GM12878 (cell line): Measurements from ENCODE around the gene CHCHD6. TPM values are rescaled to one million over a fixed set of nuclear protein-coding genes. Genes with fewer than 3 reads are reported as not detected.

Experiments used
- ATAC-seq: fragments of 200-7000 bp; cut with Tn5 transposase; 3 replicates; pipeline ENCODE4 v1.9.1; 2020; ENCODE audit warnings: mild to moderate bottlenecking, moderate library complexity
- BruUV-seq: library from RNA; stranded (reverse); fragments of 400-500 nt; replicated peaks from 2 replicates; lab custom pipeline; 2021; lab: Mats Ljungman, UMichigan
- CTCF ChIA-PET: fragments of 300-600 bp; sonication (Branson Sonifier 250); formaldehyde crosslinking; extraction: SDS; loops from one replicate; lab custom pipeline; 2021; ENCODE audit warnings: inconsistent platforms; lab: Yijun Ruan, JAX
- POLR2A ChIA-PET: fragments of 350-600 bp; formaldehyde crosslinking; extraction: SDS; loops from one replicate; lab custom pipeline; 2021; ENCODE audit warnings: inconsistent platforms; lab: Charles Lee
- RAD21 ChIA-PET: fragments of 300-600 bp; sonication (Branson Sonifier 250); formaldehyde crosslinking; loops from one replicate; lab custom pipeline; 2023; ENCODE audit warnings: antibody characterized with exemption; ENCODE audit not compliant: unreplicated experiment; lab: Charles Lee
- SMC1A ChIA-PET: fragments of 300-600 bp; sonication (Branson Sonifier 250); formaldehyde crosslinking; loops from one replicate; lab custom pipeline; 2023; ENCODE audit not compliant: unreplicated experiment, uncharacterized antibody; lab: Charles Lee
- DNase-seq: peaks from one replicate; pipeline ENCODE4 v3.0.0-alpha.2; 2011; ENCODE audit warnings: low read depth, low spot score
- FAIRE-seq: peaks from 3 replicates; lab custom pipeline; 2011; peaks lifted over from hg19 to GRCh38; lab: Jason Lieb, UNC
- H2AFZ ChIP-seq: 2 replicates; pipeline ENCODE4 v1.6.0; 2011; ENCODE audit warnings: low read depth, low read length, control low read depth; ENCODE audit not compliant: control insufficient read depth
- H3K27ac ChIP-seq: 2 replicates; pipeline ENCODE4 v1.5.1; 2011; ENCODE audit warnings: control low read depth; ENCODE audit not compliant: control insufficient read depth, insufficient read depth
- H3K27me3 ChIP-seq, 2 experiments: replicated peaks in 1 of 2; 2 replicates each; pipeline versions ENCODE4 v1.6.0 to v1.6.1; 2011; ENCODE audit warnings: low read length in 1 of 2; ENCODE audit not compliant: control insufficient read depth in 2 of 2, insufficient read depth in 2 of 2
- H3K36me3 ChIP-seq, 2 experiments: 2 replicates each; pipeline ENCODE4 v1.5.1; 2011; ENCODE audit warnings: low read length in 1 of 2; ENCODE audit not compliant: control insufficient read depth in 2 of 2, insufficient read depth in 2 of 2
- H3K4me1 ChIP-seq: 2 replicates; pipeline ENCODE4 v1.6.1; 2011; ENCODE audit warnings: mild to moderate bottlenecking, low read length, moderate library complexity, mixed read lengths; ENCODE audit not compliant: control insufficient read depth, insufficient read depth
- H3K4me2 ChIP-seq: 2 replicates; pipeline ENCODE4 v1.6.0; 2011; ENCODE audit warnings: control low read depth; ENCODE audit not compliant: control insufficient read depth, insufficient read depth
- H3K4me3 ChIP-seq: fragments of 200-600 bp; sonication (generic); 2 replicates; pipeline ENCODE4 v1.5.1; 2016
- H3K79me2 ChIP-seq: 2 replicates; pipeline ENCODE4 v1.6.0; 2011; ENCODE audit warnings: low read length; ENCODE audit not compliant: control insufficient read depth, insufficient read depth
- H3K9ac ChIP-seq: 2 replicates; pipeline ENCODE4 v1.8.0; 2011; ENCODE audit warnings: low read length, control low read depth, mixed read lengths; ENCODE audit not compliant: control insufficient read depth, insufficient read depth
- H3K9me3 ChIP-seq: replicated peaks from 3 replicates; pipeline ENCODE4 v1.5.1; 2011; ENCODE audit warnings: mild to moderate bottlenecking, low read length; ENCODE audit not compliant: control insufficient read depth, insufficient read depth
- H4K20me1 ChIP-seq: 2 replicates; pipeline ENCODE4 v1.6.0; 2011; ENCODE audit not compliant: control insufficient read depth, insufficient read depth
- ATF2 ChIP-seq: IDR thresholded peaks from 2 replicates; pipeline ENCODE4 v1.6.1; 2012; ENCODE audit warnings: low read length, inconsistent platforms
- E2F8 ChIP-seq: fragments of 450-650 bp; IDR thresholded peaks from 2 replicates; pipeline ENCODE4 v1.6.1; 2018; ENCODE audit warnings: mild to moderate bottlenecking, low read depth, moderate library complexity; ENCODE audit not compliant: partially characterized antibody
- MEF2A ChIP-seq: IDR thresholded peaks from 2 replicates; pipeline ENCODE4 v1.6.1; 2011; ENCODE audit warnings: low read depth, mild to moderate bottlenecking, low read length, moderate library complexity; ENCODE audit not compliant: insufficient read depth
- ZBTB11 ChIP-seq: fragments of 450-650 bp; formaldehyde crosslinking; IDR thresholded peaks from 2 replicates; pipeline ENCODE4 v1.5.0; 2022; ENCODE audit warnings: mild to moderate bottlenecking, missing genetic modification characterization
- ZBTB40 ChIP-seq: fragments of 450-650 bp; IDR thresholded peaks from 2 replicates; pipeline ENCODE4 v1.6.1; 2016; ENCODE audit warnings: mild to moderate bottlenecking, moderate library complexity, borderline replicate concordance
- WGBS: methylation state at CpG from one replicate; pipeline ENCODE4 v1.1.6; 2016; ENCODE audit warnings: low lambda C conversion rate; ENCODE audit not compliant: insufficient replicate concordance, insufficient coverage; ENCODE audit errors: missing lambda C conversion rate; 5-methylcytosine and 5-hydroxymethylcytosine counted together
- in situ Hi-C: fragments of 300-500 bp; cut with MboI; formaldehyde crosslinking; loops from 9 replicates; pipeline ENCODE4 v1.14.3; 2018; ENCODE audit warnings: mixed read lengths
- intact Hi-C: fragments of 100-400 bp; cut with micrococcal nuclease; formaldehyde crosslinking; loops from one replicate; pipeline ENCODE4 v1.14.2; 2022; ENCODE audit not compliant: unreplicated experiment
- polyA plus RNA-seq, 11 experiments: library from polyadenylated mRNA; depleted of rRNA in 4 of 11; unstranded in 6 of 11; stranded (reverse) in 5 of 11; fragments of >200 nt; fragmentation: Nextera tagmentation in 4 of 11; fragmentation: Illumina TruSeq in 1 of 11; extraction: Ambion mirVana in 4 of 11; extraction: Trizol in 1 of 11; gene quantifications; 1 replicate in 1 of 11; 2 replicates in 10 of 11; pipeline versions ENCODE4 v1.2.1 to v1.2.3, GENCODE V29; 2011 to 2016; ENCODE audit warnings: inconsistent platforms in 2 of 11, missing spikeins in 2 of 11, low read depth in 1 of 11
- total RNA-seq, 4 experiments: library from RNA; depleted of rRNA in 3 of 4; stranded (reverse); fragments of >200 nt in 3 of 4; fragmentation: Illumina TruSeq in 1 of 4; extraction: Trizol in 1 of 4; gene quantifications; 2 replicates each; pipeline versions ENCODE4 v1.2.1 to v1.2.3, GENCODE V29; 2013 to 2021

CHCHD6 gene
- total and polyA plus RNA-seq, 10 of the 15 experiments (the other 5 are each of a cell fraction or from before 2014, with no cell fraction given), result 2.7 to 16.7 (median 12.3) TPM

- H3K27ac ChIP-seq, result no peak overlapping the region
- RAD21 ChIA-PET, result interaction anchor here (0.6 to 1.2 kb wide), 2 partner anchors 10 to 1413 kb away, joined by 3 read pairs; no protein-coding TSS in a partner anchor
- H3K4me3 ChIP-seq, result no peak overlapping the region
- 77% methylated on average over 12 of the region's 12 CpGs for WGBS
- CTCF ChIA-PET, result interaction anchor here (1.1 kb wide), 1 partner anchor 42 kb away, joined by 3 read pairs; no protein-coding TSS in a partner anchor
- no peaks in the 10 kb centered on the region for H3K79me2 ChIP-seq
- FAIRE-seq (no peak), ATAC-seq (no peak), DNase-seq (no peak)
- no TSS peak for BruUV-seq
- H3K9ac ChIP-seq, result no peak overlapping the region
- H3K4me2 ChIP-seq, result no peak overlapping the region
- no peak overlapping the region for H2AFZ ChIP-seq
- H3K27me3 ChIP-seq, result no peaks in the 10 kb centered on the region
- no peaks in the 10 kb centered on the region for H4K20me1 ChIP-seq
- in situ Hi-C loops, result no loop called here
- peaks cover 18% of the 10 kb centered on the region for H3K4me1 ChIP-seq
- no peaks in the 10 kb centered on the region; a peak in 1 of 4 replicates for H3K36me3 ChIP-seq
- intact Hi-C loops, result no loop called here
- H3K9me3 ChIP-seq, result no peaks in the 10 kb centered on the region
- POLR2A ChIA-PET, result no interaction called here
- SMC1A ChIA-PET, result interaction anchor here (0.9 to 1.2 kb wide), 3 partner anchors 14 to 28 kb away, joined by 3 read pairs; no protein-coding TSS in a partner anchor
- TF ChIP-seq ZBTB11 (CRISPR knock-in tag) (no peak), ATF2 (no peak), MEF2A (no peak), ZBTB40 (no peak), E2F8 (no peak)
Observed at GRCh38 chr3:126952983-126953660, 249.1 kb downstream of the CHCHD6 start.
